Parathyroid adenoma (tissue), 2 donors: ENCODE data around the gene MAP3K1.

Source experiments
- H2AFZ ChIP-seq: fragments of 300-600 bp; sonication (generic); one replicate; pipeline ENCODE4 v1.7.0; 2017; ENCODE audit warnings: antibody characterized with exemption, mild to moderate bottlenecking
- H3K27ac ChIP-seq: fragments of 300-600 bp; sonication (generic); one replicate; pipeline ENCODE4 v1.7.0; 2017
- H3K27me3 ChIP-seq: fragments of 300-600 bp; sonication (generic); one replicate; pipeline ENCODE4 v1.7.0; 2017; ENCODE audit warnings: low read length; ENCODE audit not compliant: control insufficient read depth, insufficient read depth
- H3K36me3 ChIP-seq: fragments of 300-600 bp; sonication (generic); one replicate; pipeline ENCODE4 v1.7.0; 2017; ENCODE audit warnings: low read length; ENCODE audit not compliant: control insufficient read depth, insufficient read depth
- H3K4me1 ChIP-seq: fragments of 300-600 bp; sonication (generic); one replicate; pipeline ENCODE4 v1.7.0; 2017; ENCODE audit warnings: control low read depth
- H3K4me2 ChIP-seq: fragments of 300-600 bp; sonication (generic); one replicate; pipeline ENCODE4 v1.7.0; 2017; ENCODE audit warnings: low read length
- H3K4me3 ChIP-seq: fragments of 300-600 bp; sonication (generic); one replicate; pipeline ENCODE4 v1.7.0; 2017; ENCODE audit warnings: low read depth, low read length
- H3K79me2 ChIP-seq: fragments of 300-600 bp; sonication (generic); one replicate; pipeline ENCODE4 v1.7.0; 2017; ENCODE audit warnings: control low read depth
- H3K9ac ChIP-seq: fragments of 300-600 bp; sonication (generic); one replicate; pipeline ENCODE4 v1.7.0; 2017; ENCODE audit warnings: mild to moderate bottlenecking
- H3K9me3 ChIP-seq: fragments of 300-600 bp; sonication (generic); one replicate; pipeline ENCODE4 v1.7.0; 2017; ENCODE audit warnings: low read length; ENCODE audit not compliant: control insufficient read depth
- CTCF ChIP-seq: fragments of 300-600 bp; sonication (generic); IDR thresholded peaks from one replicate; pipeline ENCODE4 v1.7.0; 2017; ENCODE audit warnings: antibody characterized with exemption, mild to moderate bottlenecking
- donor health status: primary hyperparathyroidism.

MAP3K1 gene

DNA sequence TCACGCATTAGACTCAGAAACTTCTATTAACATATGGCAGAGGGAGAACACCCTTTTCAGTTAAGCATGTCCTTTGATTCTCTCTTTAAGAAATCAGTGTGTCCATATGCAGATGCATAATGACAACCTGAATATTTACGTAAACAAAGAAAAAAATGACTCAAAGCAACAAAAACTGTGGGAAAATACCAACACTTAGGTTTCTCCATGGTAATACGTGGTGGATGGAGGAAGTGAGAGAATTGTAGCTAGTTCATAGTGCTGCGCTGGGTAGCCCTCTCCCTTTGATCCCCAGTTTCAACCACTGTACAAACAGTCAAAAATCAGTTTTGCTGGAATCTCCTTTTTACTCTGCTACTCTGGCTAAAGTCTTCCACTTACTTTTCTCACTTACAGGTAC is 2.0 kb upstream of the MAP3K1 start:
- H3K36me3 ChIP-seq, result no peaks in the 10 kb centered on the region
- H3K4me3 ChIP-seq, result no peak overlapping the region
- H3K9me3 ChIP-seq, result no peaks in the 10 kb centered on the region
- H3K79me2 ChIP-seq, result peaks cover 4% of the 10 kb centered on the region
- H3K9ac ChIP-seq, result no peak overlapping the region
- peaks cover 4% of the 10 kb centered on the region for H3K4me1 ChIP-seq
- no peak overlapping the region for H3K4me2 ChIP-seq
- H3K27me3 ChIP-seq, result no peaks in the 10 kb centered on the region
- H2AFZ ChIP-seq, result no peak overlapping the region
- TF ChIP-seq CTCF, result no peak
- H3K27ac ChIP-seq, result no peak overlapping the region

- peak overlapping the region; percentile 28 for H3K9ac ChIP-seq
These were observed 887 bp upstream of the MAP3K1 start for GRCh38 chr5:56814361-56814962.

GRCh38 chr5:56815658-56816545 is 553 bp downstream of the MAP3K1 start:
- no peaks in the 10 kb centered on the region for H3K27me3 ChIP-seq
- peak overlapping the region; percentile 85 for H2AFZ ChIP-seq
- TF ChIP-seq CTCF, result no peak
- no peaks in the 10 kb centered on the region for H3K9me3 ChIP-seq
- no peaks in the 10 kb centered on the region for H3K36me3 ChIP-seq
- peak overlapping the region; percentile 91 for H3K4me3 ChIP-seq
- H3K79me2 ChIP-seq, result peaks cover 17% of the 10 kb centered on the region
- H3K4me2 ChIP-seq, result peak overlapping the region; percentile 59
- H3K4me1 ChIP-seq, result peaks cover 9% of the 10 kb centered on the region
- peak overlapping the region; percentile 25 for H3K9ac ChIP-seq
- peak overlapping the region; percentile 91 for H3K27ac ChIP-seq

More at GRCh38 chr5:56814361-56814962, 887 bp upstream of the MAP3K1 start:
- Histone ChIP-seq H3K79me2 (peaks cover 7% of the 10 kb centered on the region), H3K9me3 (no peaks in the 10 kb centered on the region), H3K4me3 (peak overlapping the region; percentile 91), H3K36me3 (no peaks in the 10 kb centered on the region), H3K4me1 (peaks cover 7% of the 10 kb centered on the region), H3K27ac (peak overlapping the region; percentile 91), H3K4me2 (peak overlapping the region; percentile 96), H3K27me3 (no peaks in the 10 kb centered on the region), H2AFZ (peak overlapping the region; percentile 85)
- TF ChIP-seq CTCF, result no peak

DNA sequence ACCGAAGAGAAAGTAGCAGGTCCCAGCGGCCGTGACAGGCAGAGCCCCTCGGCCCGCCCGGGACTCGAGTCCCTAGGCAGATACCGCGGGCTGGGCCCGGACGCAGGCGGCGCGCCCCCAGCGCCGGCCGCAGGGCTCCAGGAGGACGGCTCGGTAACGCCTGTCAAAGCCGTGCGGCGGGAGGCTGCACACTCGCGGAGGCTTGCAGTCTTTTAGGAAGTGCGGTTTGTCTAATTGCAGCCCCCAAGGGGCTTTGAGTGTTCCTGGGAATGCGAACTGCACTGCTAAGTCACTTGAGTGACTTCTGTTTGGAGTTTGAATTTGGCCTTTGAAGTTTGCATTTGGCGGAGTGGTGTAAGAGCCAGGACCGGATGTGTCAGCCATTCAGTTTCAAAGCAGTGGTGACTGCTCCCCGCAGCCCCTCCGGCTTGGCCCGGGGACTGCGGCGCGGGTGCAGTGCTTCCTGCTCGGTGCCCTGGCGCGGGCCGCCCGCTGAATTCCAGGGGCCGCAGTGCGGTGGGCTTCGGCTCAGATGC is 1.3 kb downstream of the MAP3K1 start:
- H3K4me1 ChIP-seq, result peaks cover 9% of the 10 kb centered on the region
- no peak for TF ChIP-seq CTCF

More for the DNA sequence above, 1.3 kb downstream of the MAP3K1 start:
- Histone ChIP-seq H2AFZ (peak overlapping the region; percentile 74), H3K36me3 (no peaks in the 10 kb centered on the region), H3K4me2 (peak overlapping the region; percentile 59), H3K27me3 (no peaks in the 10 kb centered on the region), H3K9me3 (no peaks in the 10 kb centered on the region), H3K9ac (peak overlapping the region; percentile 25), H3K27ac (peak overlapping the region; percentile 91), H3K4me3 (peak overlapping the region; percentile 91), H3K79me2 (peaks cover 23% of the 10 kb centered on the region)
